HepG2 (cell line): ENCODE results near the gene ARHGAP15.

Experiments used
- FOXP4 ChIP-seq: sonication (generic); formaldehyde crosslinking; IDR thresholded peaks from 2 replicates; pipeline ENCODE4 v1.4.0; 2020; ENCODE audit warnings: missing genetic modification reagents
- KLF6 ChIP-seq: IDR thresholded peaks from 2 replicates; pipeline ENCODE4 v1.8.0; 2016; ENCODE audit warnings: missing biosample characterization, missing genetic modification reagents

- TF ChIP-seq KLF6 (CRISPR knock-in tag) (no peak), FOXP4 (CRISPR knock-in tag) (no peak)
Observed at GRCh38 chr2:143422681-143423080, 293.5 kb downstream of the ARHGAP15 start.
